Hepatocyte (in vitro differentiated cells): ENCODE measurements around the gene ARL3.

Experiments
- EZH2 ChIP-seq: fragments of 200-600 bp; sonication (generic); IDR thresholded peaks from 2 replicates; pipeline ENCODE4 v1.6.1; 2016; ENCODE audit warnings: antibody characterized with exemption, mild to moderate bottlenecking, borderline replicate concordance
- TF ChIP-seq, protein P1 (sequence below): fragments of 200-600 bp; sonication (generic); IDR thresholded peaks from 2 replicates; pipeline ENCODE4 v1.5.1; 2016; ENCODE audit warnings: antibody characterized with exemption, mild to moderate bottlenecking; ENCODE audit not compliant: poor library complexity

DNA sequence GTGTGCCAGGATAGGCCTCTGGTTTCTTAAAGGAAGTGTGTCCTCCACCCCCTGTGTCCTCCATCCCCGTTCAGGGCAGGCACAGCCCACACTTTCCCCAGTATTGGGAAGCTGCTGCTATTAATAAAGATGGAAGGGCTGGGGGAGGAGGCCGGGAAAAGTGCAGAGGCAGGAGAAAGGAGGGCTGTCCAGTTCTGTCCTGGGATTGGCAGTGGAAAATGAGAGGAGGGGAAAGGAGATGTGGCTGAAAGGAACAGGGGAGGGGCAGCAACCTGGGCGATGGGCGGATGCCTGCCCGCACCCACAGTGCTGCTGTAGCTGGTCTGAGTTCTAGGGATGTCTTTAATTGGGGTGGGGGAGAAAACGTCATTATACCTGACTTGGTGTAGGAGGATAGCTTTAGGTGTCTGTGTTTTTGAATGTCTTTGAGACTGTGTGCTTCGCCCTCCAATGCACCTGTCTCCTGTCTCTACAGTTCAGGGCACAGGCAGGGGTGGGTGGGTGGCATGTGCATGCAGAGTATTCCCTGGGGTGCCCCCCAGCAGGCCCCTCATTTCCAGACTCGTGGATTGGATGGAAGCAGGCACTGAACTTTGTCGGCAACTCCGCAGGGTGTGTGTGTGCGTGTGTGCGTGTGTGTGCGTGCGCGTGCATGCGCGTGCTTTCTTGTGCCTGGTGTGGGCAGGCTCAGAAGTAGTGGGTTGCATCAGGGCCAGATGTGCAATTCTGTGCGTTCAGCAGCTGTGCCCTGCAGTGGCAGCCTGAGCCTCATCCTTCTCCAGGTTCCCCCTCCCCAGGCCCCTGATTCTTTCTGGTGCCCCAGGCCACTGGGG lies 67.4 kb downstream of the ARL3 start:
- TF ChIP-seq, protein P1, sequence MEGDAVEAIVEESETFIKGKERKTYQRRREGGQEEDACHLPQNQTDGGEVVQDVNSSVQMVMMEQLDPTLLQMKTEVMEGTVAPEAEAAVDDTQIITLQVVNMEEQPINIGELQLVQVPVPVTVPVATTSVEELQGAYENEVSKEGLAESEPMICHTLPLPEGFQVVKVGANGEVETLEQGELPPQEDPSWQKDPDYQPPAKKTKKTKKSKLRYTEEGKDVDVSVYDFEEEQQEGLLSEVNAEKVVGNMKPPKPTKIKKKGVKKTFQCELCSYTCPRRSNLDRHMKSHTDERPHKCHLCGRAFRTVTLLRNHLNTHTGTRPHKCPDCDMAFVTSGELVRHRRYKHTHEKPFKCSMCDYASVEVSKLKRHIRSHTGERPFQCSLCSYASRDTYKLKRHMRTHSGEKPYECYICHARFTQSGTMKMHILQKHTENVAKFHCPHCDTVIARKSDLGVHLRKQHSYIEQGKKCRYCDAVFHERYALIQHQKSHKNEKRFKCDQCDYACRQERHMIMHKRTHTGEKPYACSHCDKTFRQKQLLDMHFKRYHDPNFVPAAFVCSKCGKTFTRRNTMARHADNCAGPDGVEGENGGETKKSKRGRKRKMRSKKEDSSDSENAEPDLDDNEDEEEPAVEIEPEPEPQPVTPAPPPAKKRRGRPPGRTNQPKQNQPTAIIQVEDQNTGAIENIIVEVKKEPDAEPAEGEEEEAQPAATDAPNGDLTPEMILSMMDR = no peak
- TF ChIP-seq EZH2 = no peak
